Ecto neural progenitor cell (in vitro differentiated cells): Measurements from ENCODE around the gene PCDH9.

ENCODE experiments used
- DNase-seq: peaks from one replicate; pipeline ENCODE4 v3.0.0-alpha.2; 2018; ENCODE audit warnings: low spot score

Gene PCDH9

GRCh38 chr13:66459143-66459542 is 771.0 kb downstream of the PCDH9 start:
- DNase-seq, result no peak

- DNase-seq, result no peak
Observed at GRCh38 chr13:66446413-66446812, 783.7 kb downstream of the PCDH9 start.

- no peak for DNase-seq
Observed at GRCh38 chr13:66443926-66444325, 786.2 kb downstream of the PCDH9 start.

GRCh38 chr13:66440938-66441337 is 789.2 kb downstream of the PCDH9 start:
- no peak for DNase-seq

- DNase-seq, result no peak
Observed at GRCh38 chr13:66430728-66431127, 799.4 kb downstream of the PCDH9 start.

- DNase-seq, result no peak
Observed at GRCh38 chr13:66430269-66430668, 799.9 kb downstream of the PCDH9 start.

- no peak for DNase-seq
Observed at GRCh38 chr13:66429156-66429555, 801.0 kb downstream of the PCDH9 start.

GRCh38 chr13:66427458-66427861 is 802.7 kb downstream of the PCDH9 start:
- DNase-seq, result no peak

GRCh38 chr13:66425741-66426140 is 804.4 kb downstream of the PCDH9 start:
- DNase-seq, result no peak

- DNase-seq, result no peak
Observed at GRCh38 chr13:66424422-66424821, 805.7 kb downstream of the PCDH9 start.

- DNase-seq, result no peak
Observed at GRCh38 chr13:66415444-66415843, 814.7 kb downstream of the PCDH9 start.

- DNase-seq, result no peak
Observed at GRCh38 chr13:66414066-66414800, 815.9 kb downstream of the PCDH9 start.

- no peak for DNase-seq
Observed at GRCh38 chr13:66410314-66410713, 819.8 kb downstream of the PCDH9 start.

GRCh38 chr13:66409542-66409941 is 820.6 kb downstream of the PCDH9 start:
- DNase-seq, result no peak

GRCh38 chr13:66407128-66407527 is 823.0 kb downstream of the PCDH9 start:
- DNase-seq, result no peak

- DNase-seq, result no peak
Observed at GRCh38 chr13:66405908-66406802, 824.0 kb downstream of the PCDH9 start.

GRCh38 chr13:66402546-66402945 is 827.6 kb downstream of the PCDH9 start:
- no peak for DNase-seq

GRCh38 chr13:66402066-66402465 is 828.1 kb downstream of the PCDH9 start:
- DNase-seq, result no peak

GRCh38 chr13:66400292-66400691 is 829.8 kb downstream of the PCDH9 start:
- DNase-seq, result no peak

- no peak for DNase-seq
Observed at GRCh38 chr13:66399873-66400272, 830.3 kb downstream of the PCDH9 start.

GRCh38 chr13:66397133-66397532 is 833.0 kb downstream of the PCDH9 start:
- no peak for DNase-seq

- no peak for DNase-seq
Observed at GRCh38 chr13:66391322-66391721, 838.8 kb downstream of the PCDH9 start.

- no peak for DNase-seq
Observed at GRCh38 chr13:66378894-66379293, 851.2 kb downstream of the PCDH9 start.
